ENCODE data around the gene RAET1G. TPM values are rescaled to one million over a fixed set of nuclear protein-coding genes. Genes with fewer than 3 reads are reported as not detected.

Gene RAET1G
- total RNA-seq, 3 donors from 2014 or later (not counting 1 experiment from before 2014, with no cell fraction given): 0.43 TPM; not detected in 2

DNA sequence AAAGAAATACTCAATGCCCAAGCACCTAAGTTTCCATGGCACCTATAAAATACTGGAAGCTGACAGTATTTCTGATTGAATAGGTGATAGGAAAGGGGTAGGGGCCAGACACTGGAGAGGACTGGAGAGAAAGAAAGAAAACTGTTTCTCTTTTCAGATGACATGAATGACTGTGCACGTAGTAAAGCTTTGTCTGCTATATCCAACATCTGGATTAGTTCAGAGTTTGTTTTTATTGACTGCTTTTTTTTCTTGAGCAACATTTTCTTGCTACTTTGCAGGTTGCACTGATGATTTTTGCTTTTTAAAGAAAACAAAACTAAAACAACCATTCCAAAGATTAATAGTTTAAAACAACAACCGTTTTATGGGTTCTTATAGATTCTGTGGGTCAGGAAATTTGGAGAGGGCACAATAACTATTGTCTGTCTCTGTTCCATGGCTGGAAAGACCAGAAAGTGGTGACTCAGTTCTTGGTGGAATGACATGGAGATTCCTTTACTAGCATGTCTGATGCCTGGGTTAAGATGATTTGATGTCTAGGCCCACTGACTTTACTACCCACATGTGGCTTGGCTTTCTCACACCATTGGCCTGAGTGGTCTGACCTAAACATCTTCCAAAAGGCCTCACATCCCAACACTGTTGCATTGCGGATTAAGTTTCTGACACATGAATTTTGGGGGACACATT, 46.5 kb downstream of the RAET1G start:
- Mint-ChIP-seq H3K27ac (no peak overlapping the region), H3K36me3 (no peaks in the 10 kb centered on the region), H3K4me3 (no peak overlapping the region), H3K4me1 (no peaks in the 10 kb centered on the region), H3K9me3 (no peaks in the 10 kb centered on the region), H3K27me3 (ENCODE audit: low read depth in 2 of 2) (peaks cover 37 to 75% of the 10 kb centered on the region in 2 donors)
- intact Hi-C loops (cut with micrococcal nuclease): no loop called here
- 95% methylated on average over 2 of the region's 3 CpGs for WGBS (ENCODE audit: insufficient coverage)
- H3K27me3 ChIP-seq (ENCODE audit: control insufficient read depth, insufficient read depth, low read length): no peaks in the 10 kb centered on the region
- H3K36me3 ChIP-seq (ENCODE audit: control insufficient read depth, insufficient read depth, low read length): no peaks in the 10 kb centered on the region
- TF ChIP-seq, protein P1, sequence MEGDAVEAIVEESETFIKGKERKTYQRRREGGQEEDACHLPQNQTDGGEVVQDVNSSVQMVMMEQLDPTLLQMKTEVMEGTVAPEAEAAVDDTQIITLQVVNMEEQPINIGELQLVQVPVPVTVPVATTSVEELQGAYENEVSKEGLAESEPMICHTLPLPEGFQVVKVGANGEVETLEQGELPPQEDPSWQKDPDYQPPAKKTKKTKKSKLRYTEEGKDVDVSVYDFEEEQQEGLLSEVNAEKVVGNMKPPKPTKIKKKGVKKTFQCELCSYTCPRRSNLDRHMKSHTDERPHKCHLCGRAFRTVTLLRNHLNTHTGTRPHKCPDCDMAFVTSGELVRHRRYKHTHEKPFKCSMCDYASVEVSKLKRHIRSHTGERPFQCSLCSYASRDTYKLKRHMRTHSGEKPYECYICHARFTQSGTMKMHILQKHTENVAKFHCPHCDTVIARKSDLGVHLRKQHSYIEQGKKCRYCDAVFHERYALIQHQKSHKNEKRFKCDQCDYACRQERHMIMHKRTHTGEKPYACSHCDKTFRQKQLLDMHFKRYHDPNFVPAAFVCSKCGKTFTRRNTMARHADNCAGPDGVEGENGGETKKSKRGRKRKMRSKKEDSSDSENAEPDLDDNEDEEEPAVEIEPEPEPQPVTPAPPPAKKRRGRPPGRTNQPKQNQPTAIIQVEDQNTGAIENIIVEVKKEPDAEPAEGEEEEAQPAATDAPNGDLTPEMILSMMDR (IDR thresholded peaks at IDR 0.05): no peak
- no peaks in the 10 kb centered on the region for H3K9me3 ChIP-seq (ENCODE audit: control insufficient read depth, insufficient read depth, low read length)
- ATAC-seq (no peak), DNase-seq (no peak)
- H3K27ac ChIP-seq (ENCODE audit: low read length): no peak overlapping the region
- H3K4me3 ChIP-seq (ENCODE audit: low read length): no peak overlapping the region
- H3K4me1 ChIP-seq (ENCODE audit: control insufficient read depth, insufficient read depth, low read length): no peaks in the 10 kb centered on the region

DNA sequence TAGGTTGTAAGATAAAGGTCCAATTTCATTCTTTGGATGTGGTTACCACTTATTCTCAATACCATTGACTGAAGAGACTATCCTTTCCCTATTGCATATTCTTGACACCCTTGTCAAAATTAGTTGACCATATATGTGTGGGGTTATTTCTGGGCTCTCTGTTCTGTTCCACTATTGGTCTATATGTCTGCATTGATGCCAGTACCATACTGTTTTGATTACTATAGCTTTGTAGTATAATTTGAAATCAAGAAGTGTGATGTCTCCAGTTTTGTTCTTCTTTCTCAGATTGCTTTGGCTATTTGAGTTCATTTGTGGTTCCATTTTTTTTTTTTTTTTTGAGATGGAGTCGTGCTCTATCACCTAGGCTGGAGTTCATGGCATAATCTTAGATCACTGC, 50.7 kb downstream of the RAET1G start:
- Mint-ChIP-seq H3K4me3 (no peak overlapping the region), H3K4me1 (no peaks in the 10 kb centered on the region), H3K36me3 (no peaks in the 10 kb centered on the region), H3K27ac (no peak overlapping the region), H3K27me3 (ENCODE audit: low read depth in 2 of 2) (peaks cover 32 to 61% of the 10 kb centered on the region in 2 donors), H3K9me3 (no peaks in the 10 kb centered on the region)
- no peak for ATAC-seq
- H3K27me3 ChIP-seq (ENCODE audit: control insufficient read depth, insufficient read depth, low read length): no peaks in the 10 kb centered on the region
- TF ChIP-seq, protein P1 (IDR thresholded peaks at IDR 0.05): no peak
- no peaks in the 10 kb centered on the region for H3K36me3 ChIP-seq (ENCODE audit: control insufficient read depth, insufficient read depth, low read length)
- H3K4me3 ChIP-seq (ENCODE audit: low read length): no peak overlapping the region
- no CpG with 5 or more reads among the region's 1 CpG for WGBS (ENCODE audit: insufficient coverage)
- H3K27ac ChIP-seq (ENCODE audit: low read length): no peak overlapping the region
- H3K9me3 ChIP-seq (ENCODE audit: control insufficient read depth, insufficient read depth, low read length): no peaks in the 10 kb centered on the region
- DNase-seq: no peak
- H3K4me1 ChIP-seq (ENCODE audit: control insufficient read depth, insufficient read depth, low read length): no peaks in the 10 kb centered on the region
- intact Hi-C loops (cut with micrococcal nuclease): no loop called here

- TF ChIP-seq, protein P1 (IDR thresholded peaks at IDR 0.05): no peak
Measured at GRCh38 chr6:149871182-149871581, 51.7 kb downstream of the RAET1G start.

More at GRCh38 chr6:149871182-149871581, 51.7 kb downstream of the RAET1G start:
- 67% methylated on average over 1 of the region's 2 CpGs for WGBS (ENCODE audit: insufficient coverage)
- ATAC-seq (no peak), DNase-seq (no peak)
- H3K27ac Mint-ChIP-seq: no peak overlapping the region
- no peaks in the 10 kb centered on the region for H3K27me3 ChIP-seq (ENCODE audit: control insufficient read depth, insufficient read depth, low read length)
- H3K9me3 ChIP-seq (ENCODE audit: control insufficient read depth, insufficient read depth, low read length): no peaks in the 10 kb centered on the region
- intact Hi-C loops (cut with micrococcal nuclease): no loop called here
- no peaks in the 10 kb centered on the region for H3K36me3 ChIP-seq (ENCODE audit: control insufficient read depth, insufficient read depth, low read length)
- no peaks in the 10 kb centered on the region for H3K4me1 ChIP-seq (ENCODE audit: control insufficient read depth, insufficient read depth, low read length)
- H3K4me3 Mint-ChIP-seq: no peak overlapping the region
- H3K4me3 ChIP-seq (ENCODE audit: low read length): no peak overlapping the region
- no peaks in the 10 kb centered on the region for H3K9me3 Mint-ChIP-seq
- H3K27me3 Mint-ChIP-seq (ENCODE audit: low read depth in 2 of 2): peaks cover 31 to 51% of the 10 kb centered on the region in 2 donors
- no peak overlapping the region for H3K27ac ChIP-seq (ENCODE audit: low read length)
- no peaks in the 10 kb centered on the region for H3K36me3 Mint-ChIP-seq
- H3K4me1 Mint-ChIP-seq: no peaks in the 10 kb centered on the region

Measured in natural killer cell (primary cell).